GM19025 (cell line): ENCODE measurements around the gene SCUBE1.

Experiments used
- ATAC-seq: cut with Tn5 transposase; IDR thresholded peaks from one replicate; pipeline ENCODE4 v1.9.1; 2021; ENCODE audit warnings: mild to moderate bottlenecking, low read depth, moderate library complexity; ENCODE audit not compliant: unreplicated experiment

Gene SCUBE1

DNA sequence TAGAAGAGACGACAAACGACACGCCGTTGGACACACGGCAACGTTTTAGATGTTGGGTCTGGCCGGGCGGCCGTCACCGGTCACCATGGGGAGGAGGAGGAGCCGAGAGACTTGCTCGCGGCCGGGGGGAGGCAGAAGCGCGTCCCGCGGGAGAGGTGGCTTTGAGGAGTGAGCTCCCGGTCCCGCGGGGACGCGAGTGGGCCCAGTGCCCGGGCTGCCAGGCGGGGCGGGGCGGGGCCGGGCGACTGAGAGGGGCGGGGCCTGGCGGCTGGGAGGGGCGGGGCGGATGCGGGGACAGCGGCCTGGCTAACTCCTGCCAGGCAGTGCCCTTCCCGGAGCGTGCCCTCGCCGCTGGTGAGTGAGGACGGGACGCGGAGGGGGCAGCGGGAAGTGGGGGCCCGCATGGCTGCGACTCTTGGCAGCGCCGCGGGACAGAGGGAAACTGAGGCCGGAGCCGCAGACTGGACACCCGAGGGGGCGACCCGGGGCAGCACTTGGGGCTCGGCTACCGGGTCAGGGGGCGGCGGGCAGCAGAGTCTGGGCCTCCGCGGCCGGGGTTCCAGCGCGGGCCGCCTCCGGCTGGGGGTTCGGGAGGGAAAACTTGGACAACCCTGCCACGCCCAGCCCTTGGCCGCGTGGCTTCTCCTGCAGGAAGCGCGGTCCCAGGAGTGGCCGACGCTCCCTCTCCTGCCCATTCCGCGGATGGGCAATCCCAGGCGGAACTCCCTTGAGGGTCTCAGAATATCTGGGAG is 191.7 kb downstream of the SCUBE1 start, which contains the start of gene TSPO:
TSS of gene TSPO (plus strand) at position 309 of the 752 bp plus-strand sequence. CDS start 7,680 bp downstream, outside the sequence.
- no peak for ATAC-seq

DNA sequence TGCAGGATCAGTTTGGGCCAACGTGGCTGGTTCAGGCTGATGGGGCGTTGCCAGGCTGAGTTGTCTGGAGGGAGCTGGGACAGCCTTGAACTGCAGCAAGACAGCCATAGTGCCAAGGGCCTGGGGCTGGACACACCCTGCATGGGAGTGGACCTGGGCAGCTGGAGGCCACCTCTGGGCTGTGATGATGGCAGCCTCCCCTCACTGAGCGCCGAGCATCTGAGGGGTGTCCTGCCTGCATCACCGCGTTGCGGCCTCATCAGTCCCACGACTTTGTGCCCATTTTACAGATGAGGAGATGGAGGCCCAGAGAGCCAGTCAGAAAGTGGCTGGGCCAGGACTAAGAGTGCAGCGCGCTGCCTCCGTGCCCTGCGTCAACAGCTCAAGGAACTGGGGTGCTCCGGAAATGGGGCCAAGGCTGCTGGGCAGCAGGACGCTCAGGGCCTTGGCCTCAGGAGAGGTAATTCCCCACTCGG is 192.4 kb downstream of the SCUBE1 start:
- ATAC-seq = no peak

DNA sequence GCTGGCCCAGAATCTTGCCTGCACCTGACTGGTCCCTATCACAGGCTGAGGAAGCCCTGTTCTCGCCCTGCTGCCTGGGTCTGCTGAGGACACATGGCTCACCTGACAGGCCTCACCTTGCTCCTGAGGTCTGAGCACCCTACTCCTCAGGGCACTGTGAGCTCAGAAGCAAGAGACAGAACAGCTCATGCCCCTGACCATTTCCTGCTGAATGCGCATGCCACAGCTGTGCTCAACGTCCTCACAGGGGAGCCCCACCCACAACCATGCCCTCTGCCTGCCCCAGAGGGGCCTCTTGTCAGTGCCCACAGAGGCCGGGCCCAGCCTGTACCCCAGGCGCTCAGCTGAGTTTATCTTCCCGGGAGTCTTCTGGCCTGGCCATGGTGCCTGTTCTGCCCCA is 194.6 kb downstream of the SCUBE1 start:
- ATAC-seq = no peak

DNA sequence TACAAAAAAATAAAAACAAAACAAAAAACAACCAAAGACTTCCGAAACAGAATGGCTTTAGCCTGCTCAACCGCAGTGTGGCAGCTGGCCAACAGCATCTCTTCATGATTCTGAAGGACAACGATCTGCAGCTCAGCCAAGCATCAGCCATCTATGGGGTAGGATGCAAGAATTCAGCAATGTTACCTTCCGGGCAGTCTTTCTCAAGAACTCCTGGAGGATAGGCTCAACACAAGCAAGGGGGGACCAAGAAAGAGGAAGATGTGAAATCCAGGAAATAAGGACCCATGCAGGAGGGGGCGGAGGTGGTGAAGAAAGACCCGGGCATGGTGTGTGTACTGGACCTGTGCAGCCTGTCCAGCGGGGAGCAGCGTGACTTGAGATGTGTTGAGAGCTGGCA is 195.4 kb downstream of the SCUBE1 start:
- ATAC-seq = no peak
